Posterior vena cava (tissue), 2 donors: ENCODE measurements around the gene MPP7. TPM values are rescaled to one million over a fixed set of nuclear protein-coding genes. Genes with fewer than 3 reads are reported as not detected.

Experiments used
- DNase-seq: peaks from one replicate; pipeline ENCODE4 v3.0.0-alpha.2; 2020; ENCODE audit warnings: low spot score
- intact Hi-C, 2 donors: fragments of 100-400 bp; cut with DNase I; formaldehyde crosslinking; loops; one replicate each; pipeline versions ENCODE4 v1.14.1 to v1.14.2; 2022 to 2023
- total RNA-seq, 2 donors: library from RNA; stranded (reverse); fragmentation: NEBNext Ultra II Directional; extraction: Animal tissue kit (Norgen Biotek cat#: 25700); gene quantifications; one replicate each; pipeline ENCODE4 v1.2.1, GENCODE V29; 2021
- donor health status: DM: yes; HTN: yes; CAD: no.
- donor health status: DM: yes; HTN: yes; CAD: no.

Gene MPP7
- total RNA-seq, 2 donors from 2014 or later: 37.1 to 58.6 TPM

DNA sequence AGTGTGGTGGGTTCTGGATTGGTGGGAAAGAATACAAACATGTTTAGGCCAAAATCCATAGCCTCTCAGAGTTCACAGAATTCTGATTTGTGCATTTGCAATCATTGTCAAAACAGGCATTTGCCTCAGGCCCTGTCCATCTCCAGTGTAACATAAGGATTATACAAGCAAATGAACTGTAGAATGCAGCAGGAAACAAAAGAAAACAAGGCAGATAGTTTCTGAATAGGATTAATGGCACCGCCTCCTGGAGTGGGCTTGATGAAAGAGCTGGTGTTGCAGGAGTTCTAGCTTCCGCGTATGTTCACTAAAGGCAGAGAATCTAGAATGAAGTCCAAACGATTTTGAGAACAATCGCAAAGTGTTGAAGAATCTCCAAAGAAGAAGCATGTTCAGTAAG is 11.3 kb upstream of the MPP7 start:
- intact Hi-C loops: no loop called here
- no peak for DNase-seq

DNA sequence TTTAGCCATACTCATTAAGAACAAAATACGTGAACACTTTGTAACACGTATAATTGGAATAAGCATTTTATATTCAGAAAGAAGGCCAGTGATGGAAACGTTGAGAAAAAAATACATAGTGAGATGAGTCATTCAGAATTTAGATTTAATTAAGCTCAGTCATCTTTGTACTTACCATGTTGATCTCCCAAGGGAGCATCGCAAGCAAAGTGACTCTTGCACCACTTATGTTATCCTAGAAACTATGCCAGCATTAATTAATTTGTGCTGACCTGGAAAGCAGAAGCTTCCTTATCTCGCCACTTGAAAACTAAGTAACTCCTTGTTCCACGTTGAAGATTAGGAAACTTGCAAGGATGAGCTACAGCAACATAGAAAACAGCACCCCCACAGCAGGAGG is 9.7 kb upstream of the MPP7 start:
- intact Hi-C loops: no loop called here

DNA sequence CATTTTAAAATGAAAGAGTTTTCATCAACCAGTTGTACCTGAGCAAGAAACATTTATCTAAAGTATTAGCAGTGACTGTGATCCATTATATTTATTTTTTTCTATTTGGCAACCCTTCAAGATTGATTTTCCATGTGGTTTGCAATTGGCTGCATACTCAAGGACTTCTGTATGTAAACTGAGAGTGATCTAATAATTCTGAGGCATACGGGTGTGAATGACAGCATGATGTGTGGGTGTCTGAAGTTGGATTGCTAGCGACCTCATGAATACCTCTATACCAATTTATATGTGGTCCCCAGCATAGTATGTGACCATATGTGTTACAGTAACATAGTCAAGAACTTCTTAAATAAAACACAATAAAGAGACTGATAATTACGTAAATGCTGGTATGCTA is 8.2 kb upstream of the MPP7 start:
- intact Hi-C loops: no loop called here

More for the DNA sequence above, 9.7 kb upstream of the MPP7 start:
- no peak for DNase-seq

GRCh38 chr10:28307267-28307666 is 4.4 kb upstream of the MPP7 start:
- intact Hi-C loops: no loop called here
- no peak for DNase-seq

More for the DNA sequence above, 8.2 kb upstream of the MPP7 start:
- no peak for DNase-seq

DNA sequence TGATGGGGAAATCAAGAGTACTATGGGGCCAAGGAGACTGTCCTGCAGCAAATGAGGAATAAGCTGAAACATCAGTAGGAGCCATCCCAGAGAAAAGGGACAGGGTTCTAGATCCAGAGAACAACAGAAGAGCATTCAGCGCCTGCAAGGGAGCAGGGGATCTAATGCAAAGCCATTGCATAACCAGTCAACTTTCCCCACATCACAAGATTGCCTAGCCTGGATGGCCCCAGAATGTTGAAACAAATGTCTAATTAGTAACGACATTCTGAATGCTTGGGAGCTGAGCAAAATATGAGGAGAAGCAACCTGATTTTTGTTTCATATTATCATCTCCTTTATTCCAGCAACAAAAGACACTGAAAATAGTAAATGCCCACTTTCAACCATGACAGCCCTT is 2.7 kb upstream of the MPP7 start:
- no peak for DNase-seq
- intact Hi-C loops: no loop called here

DNA sequence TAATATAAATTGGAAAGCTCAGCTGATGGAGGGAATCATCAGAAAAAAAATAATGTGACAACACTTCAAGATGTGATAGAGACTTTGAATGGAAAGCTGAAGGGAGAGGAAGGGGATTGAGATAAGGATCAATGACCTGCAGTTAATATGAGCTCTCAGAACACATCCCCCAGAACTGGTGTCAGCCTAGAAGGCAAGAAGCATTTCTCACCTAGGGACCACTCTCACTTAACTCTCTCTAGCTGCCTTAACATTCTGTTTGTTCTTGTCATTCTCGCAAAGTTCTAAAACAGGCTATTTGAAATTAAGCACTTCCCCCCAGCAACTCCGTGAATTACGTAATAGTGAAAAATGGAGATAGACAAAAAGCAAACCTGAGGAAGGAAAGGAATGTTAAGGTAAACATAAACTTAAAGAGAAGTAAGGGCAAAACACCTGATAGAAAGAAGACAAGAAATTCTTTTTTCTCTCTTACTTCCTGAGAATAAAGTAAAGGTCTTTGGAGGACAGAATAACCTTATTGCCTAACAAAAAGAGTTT is 1.2 kb upstream of the MPP7 start:
- intact Hi-C loops: loop anchor here in 1 of 2 donors (5.0 kb wide), 2 partner anchors 52 to 78 kb away; no protein-coding TSS in a partner anchor
- no peak for DNase-seq

GRCh38 chr10:28302012-28302637 is 739 bp downstream of the MPP7 start:
- no peak for DNase-seq
- intact Hi-C loops: loop anchor here in 1 of 2 donors (5.0 kb wide), 2 partner anchors 50 to 80 kb away; no protein-coding TSS in a partner anchor

DNA sequence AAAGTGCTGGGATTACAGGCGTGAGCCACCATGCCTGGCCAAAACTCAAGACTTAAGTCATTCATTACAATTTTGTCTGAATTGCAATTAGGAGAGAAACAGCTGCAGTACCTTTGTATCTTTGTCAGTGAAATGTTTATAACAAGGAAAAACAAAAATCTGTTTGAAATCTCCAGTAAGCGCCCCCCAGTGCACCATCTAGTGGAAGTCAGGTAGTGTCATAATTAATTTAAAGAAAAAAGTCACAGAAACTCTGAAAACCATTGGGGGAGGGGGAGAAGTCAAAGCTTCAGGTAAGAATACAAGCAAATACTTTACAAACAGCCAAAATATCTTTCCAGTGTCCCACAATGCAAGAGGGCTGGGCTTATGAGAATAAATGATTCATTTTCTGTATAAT is 2.8 kb downstream of the MPP7 start:
- intact Hi-C loops: loop anchor here in 1 of 2 donors (5.0 kb wide), 2 partner anchors 48 to 82 kb away; no protein-coding TSS in a partner anchor
- DNase-seq: no peak

GRCh38 chr10:28298951-28299350 is 3.9 kb downstream of the MPP7 start:
- intact Hi-C loops: no loop called here
- no peak for DNase-seq

- no peak for DNase-seq
- intact Hi-C loops: no loop called here
Measured at GRCh38 chr10:28296023-28296422, 6.8 kb downstream of the MPP7 start.

- DNase-seq: no peak
- intact Hi-C loops: no loop called here
Measured at GRCh38 chr10:28295336-28295735, 7.5 kb downstream of the MPP7 start.

- intact Hi-C loops: no loop called here
- DNase-seq: no peak
Measured at GRCh38 chr10:28294809-28295208, 8.1 kb downstream of the MPP7 start.

DNA sequence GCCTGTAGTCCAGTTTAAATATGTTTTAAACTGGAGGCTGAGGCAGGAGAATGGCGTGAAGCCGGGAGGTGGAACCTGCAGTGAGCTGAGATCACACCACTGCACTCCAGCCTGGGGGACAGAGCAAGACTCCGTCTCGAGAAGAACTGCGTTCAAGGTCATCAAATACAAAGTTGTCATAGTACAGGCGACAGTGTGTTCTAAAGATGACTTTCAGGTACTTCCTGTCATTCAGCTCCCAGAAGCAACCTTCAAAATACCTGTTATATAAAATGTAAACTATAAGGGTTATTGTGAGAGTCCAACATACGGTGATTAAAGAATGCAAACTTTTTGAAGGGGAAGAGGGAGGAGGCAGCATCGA is 8.7 kb downstream of the MPP7 start:
- intact Hi-C loops: no loop called here
- DNase-seq: no peak

GRCh38 chr10:28293236-28294168 is 9.4 kb downstream of the MPP7 start:
- DNase-seq: no peak
- intact Hi-C loops: no loop called here

GRCh38 chr10:28291881-28292297 is 11.0 kb downstream of the MPP7 start:
- intact Hi-C loops: no loop called here
- DNase-seq: no peak

GRCh38 chr10:28285816-28286215 is 17.0 kb downstream of the MPP7 start:
- no peak for DNase-seq
- intact Hi-C loops: no loop called here

DNA sequence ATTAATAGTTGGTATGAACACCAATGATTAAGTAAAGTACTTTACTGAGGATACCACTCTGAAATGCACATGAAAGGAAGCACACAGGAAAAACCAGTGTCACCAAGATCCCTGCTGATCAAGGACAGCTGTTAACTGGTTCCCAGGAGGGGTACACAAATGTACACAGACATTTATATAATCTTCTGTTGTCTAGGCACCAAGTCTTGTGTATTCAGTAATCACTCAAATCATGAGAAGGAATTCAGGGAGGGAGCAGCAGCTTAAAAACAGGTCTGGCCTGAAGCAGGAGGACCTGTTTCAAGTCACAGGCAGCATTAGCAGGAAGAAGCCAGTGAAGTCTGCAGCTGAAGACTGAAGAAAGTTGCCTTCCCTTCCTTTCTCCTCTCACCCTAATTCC is 18.7 kb downstream of the MPP7 start:
- no peak for DNase-seq
- intact Hi-C loops: no loop called here

GRCh38 chr10:28283251-28283650 is 19.6 kb downstream of the MPP7 start:
- intact Hi-C loops: no loop called here
- DNase-seq: no peak

- DNase-seq: no peak
- intact Hi-C loops: no loop called here
Measured at GRCh38 chr10:28282336-28282735, 20.5 kb downstream of the MPP7 start.

- DNase-seq: no peak
- intact Hi-C loops: no loop called here
Measured at GRCh38 chr10:28281726-28282315, 21.0 kb downstream of the MPP7 start.
